Suprapubic skin (tissue), 4 donors: ENCODE results near the gene SH2B3. TPM values are rescaled to one million over a fixed set of nuclear protein-coding genes. Genes with fewer than 3 reads are reported as not detected.

Experiments
- DNase-seq, 2 donors: peaks; one replicate each; pipeline ENCODE4 v3.0.0-alpha.2; 2019; ENCODE audit warnings: low spot score in 2 of 2
- H3K27ac ChIP-seq: fragments of 200-600 bp; sonication (generic); one replicate; pipeline ENCODE4 v1.5.1; 2019
- H3K27me3 ChIP-seq: fragments of 200-600 bp; sonication (generic); one replicate; pipeline ENCODE4 v1.5.1; 2019
- H3K36me3 ChIP-seq: fragments of 200-600 bp; sonication (generic); one replicate; pipeline ENCODE4 v1.5.1; 2019
- H3K4me1 ChIP-seq: fragments of 200-600 bp; sonication (generic); one replicate; pipeline ENCODE4 v1.5.1; 2019
- H3K4me3 ChIP-seq: fragments of 200-600 bp; sonication (generic); one replicate; pipeline ENCODE4 v1.5.1; 2019; ENCODE audit warnings: mild to moderate bottlenecking
- H3K9me3 ChIP-seq: fragments of 200-600 bp; sonication (generic); one replicate; pipeline ENCODE4 v1.5.1; 2019
- EP300 ChIP-seq: sonication (generic); formaldehyde crosslinking; IDR thresholded peaks from one replicate; pipeline ENCODE4 v1.6.1; 2017; ENCODE audit warnings: antibody characterized with exemption
- POLR2A ChIP-seq, 2 donors: fragments of 450-650 bp; IDR thresholded peaks; one replicate each; pipeline ENCODE4 v1.6.1; 2017; ENCODE audit warnings: antibody characterized with exemption in 2 of 2, mild to moderate bottlenecking in 2 of 2, moderate library complexity in 2 of 2
- POLR2AphosphoS5 ChIP-seq, 3 donors: sonication (generic); formaldehyde crosslinking; IDR thresholded peaks; one replicate each; pipeline ENCODE4 v1.6.1; 2017; ENCODE audit warnings: antibody characterized with exemption in 3 of 3
- WGBS: methylation state at CpG from one replicate; pipeline ENCODE4 v1.1.5; 2018; 5-methylcytosine and 5-hydroxymethylcytosine counted together
- total RNA-seq, 4 donors: library from RNA; depleted of rRNA; stranded (reverse); fragments of >200 nt; gene quantifications; one replicate each; pipeline ENCODE4 v1.1.0, GENCODE V29; 2016
- TF ChIP-seq, protein P1 (sequence below), 2 donors: fragments of 200-600 bp in 1 of 2; fragments of 450-650 bp in 1 of 2; sonication (generic) in 1 of 2; IDR thresholded peaks; one replicate each; pipeline ENCODE4 v1.5.1; 2016 to 2019; ENCODE audit warnings: antibody characterized with exemption in 2 of 2, mild to moderate bottlenecking in 1 of 2, moderate library complexity in 1 of 2

The SH2B3 gene
- total RNA-seq, 4 donors from 2014 or later: 3.4 to 7.1 (median 4.2) TPM

GRCh38 chr12:111444925-111445725 is 39.4 kb downstream of the SH2B3 start:
- Histone ChIP-seq H3K4me1 (peaks cover 68% of the 10 kb centered on the region), H3K9me3 (no peaks in the 10 kb centered on the region), H3K27ac (peak overlapping the region; percentile 45), H3K4me3 (no peak overlapping the region), H3K27me3 (no peaks in the 10 kb centered on the region), H3K36me3 (peaks cover 49% of the 10 kb centered on the region)
- TF ChIP-seq POLR2AphosphoS5 (IDR thresholded peaks at IDR 0.05): no peak
- TF ChIP-seq EP300: no peak
- TF ChIP-seq, protein P1, sequence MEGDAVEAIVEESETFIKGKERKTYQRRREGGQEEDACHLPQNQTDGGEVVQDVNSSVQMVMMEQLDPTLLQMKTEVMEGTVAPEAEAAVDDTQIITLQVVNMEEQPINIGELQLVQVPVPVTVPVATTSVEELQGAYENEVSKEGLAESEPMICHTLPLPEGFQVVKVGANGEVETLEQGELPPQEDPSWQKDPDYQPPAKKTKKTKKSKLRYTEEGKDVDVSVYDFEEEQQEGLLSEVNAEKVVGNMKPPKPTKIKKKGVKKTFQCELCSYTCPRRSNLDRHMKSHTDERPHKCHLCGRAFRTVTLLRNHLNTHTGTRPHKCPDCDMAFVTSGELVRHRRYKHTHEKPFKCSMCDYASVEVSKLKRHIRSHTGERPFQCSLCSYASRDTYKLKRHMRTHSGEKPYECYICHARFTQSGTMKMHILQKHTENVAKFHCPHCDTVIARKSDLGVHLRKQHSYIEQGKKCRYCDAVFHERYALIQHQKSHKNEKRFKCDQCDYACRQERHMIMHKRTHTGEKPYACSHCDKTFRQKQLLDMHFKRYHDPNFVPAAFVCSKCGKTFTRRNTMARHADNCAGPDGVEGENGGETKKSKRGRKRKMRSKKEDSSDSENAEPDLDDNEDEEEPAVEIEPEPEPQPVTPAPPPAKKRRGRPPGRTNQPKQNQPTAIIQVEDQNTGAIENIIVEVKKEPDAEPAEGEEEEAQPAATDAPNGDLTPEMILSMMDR (IDR thresholded peaks at IDR 0.05): no peak
- no peak for TF ChIP-seq POLR2A (IDR thresholded peaks at IDR 0.05)
- WGBS: 66% methylated on average over 7 of the region's 11 CpGs
- DNase-seq: peak in 1 of 2 donors; percentile 79

- 43% methylated on average over 5 of the region's 6 CpGs for WGBS
- peaks cover 57% of the 10 kb centered on the region for H3K36me3 ChIP-seq
- H3K4me1 ChIP-seq: peaks cover 59% of the 10 kb centered on the region
- TF ChIP-seq, protein P1 (IDR thresholded peaks at IDR 0.05): no peak
- peak in 1 of 3 donors; percentile 20 for TF ChIP-seq POLR2AphosphoS5 (IDR thresholded peaks at IDR 0.05)
- H3K27me3 ChIP-seq: no peaks in the 10 kb centered on the region
- H3K9me3 ChIP-seq: no peaks in the 10 kb centered on the region
- H3K4me3 ChIP-seq: no peak overlapping the region
- peak overlapping the region; percentile 45 for H3K27ac ChIP-seq
- peak in 1 of 2 donors; percentile 74 for DNase-seq
These were observed 40.2 kb downstream of the SH2B3 start for GRCh38 chr12:111445726-111446581.

- Histone ChIP-seq H3K4me3 (no peak overlapping the region), H3K27ac (no peak overlapping the region), H3K9me3 (no peaks in the 10 kb centered on the region), H3K36me3 (peaks cover 60% of the 10 kb centered on the region), H3K4me1 (peaks cover 58% of the 10 kb centered on the region), H3K27me3 (no peaks in the 10 kb centered on the region)
- TF ChIP-seq EP300 (no peak), POLR2A (IDR thresholded peaks at IDR 0.05) (no peak), POLR2AphosphoS5 (IDR thresholded peaks at IDR 0.05) (no peak)
- TF ChIP-seq, protein P1 (IDR thresholded peaks at IDR 0.05): no peak
- WGBS: 87% methylated on average over 7 of the region's 20 CpGs
- peak in 1 of 2 donors; percentile 70 for DNase-seq
These were observed 41.2 kb downstream of the SH2B3 start for GRCh38 chr12:111446631-111447570.

GRCh38 chr12:111447571-111448265 is 42.0 kb downstream of the SH2B3 start:
- H3K36me3 ChIP-seq: peaks cover 63% of the 10 kb centered on the region

More at GRCh38 chr12:111447571-111448265, 42.0 kb downstream of the SH2B3 start:
- peak in 1 of 2 donors; percentile 71 for DNase-seq
- H3K4me1 ChIP-seq: peaks cover 50% of the 10 kb centered on the region
- WGBS: 91% methylated on average over 28 of the region's 28 CpGs
- H3K9me3 ChIP-seq: no peaks in the 10 kb centered on the region
- no peak overlapping the region for H3K27ac ChIP-seq
- TF ChIP-seq, protein P1 (IDR thresholded peaks at IDR 0.05): no peak
- no peak for TF ChIP-seq POLR2AphosphoS5 (IDR thresholded peaks at IDR 0.05)
- TF ChIP-seq EP300: no peak
- TF ChIP-seq POLR2A (IDR thresholded peaks at IDR 0.05): no peak
- H3K4me3 ChIP-seq: no peak overlapping the region
- H3K27me3 ChIP-seq: no peaks in the 10 kb centered on the region
